ENCODE data around the gene TAS2R60.
"Not testable (repeated sequence)": the region's sequence is repeated elsewhere in the genome, so short reads cannot be mapped to it uniquely, and the experiment has no call there.

TAS2R60 gene

GRCh38 chr7:143479055-143479766 lies 36.0 kb downstream of the TAS2R60 start:
- no peak for DNase-seq

GRCh38 chr7:143480501-143480900 lies 37.2 kb downstream of the TAS2R60 start:
- DNase-seq, result no peak

DNA sequence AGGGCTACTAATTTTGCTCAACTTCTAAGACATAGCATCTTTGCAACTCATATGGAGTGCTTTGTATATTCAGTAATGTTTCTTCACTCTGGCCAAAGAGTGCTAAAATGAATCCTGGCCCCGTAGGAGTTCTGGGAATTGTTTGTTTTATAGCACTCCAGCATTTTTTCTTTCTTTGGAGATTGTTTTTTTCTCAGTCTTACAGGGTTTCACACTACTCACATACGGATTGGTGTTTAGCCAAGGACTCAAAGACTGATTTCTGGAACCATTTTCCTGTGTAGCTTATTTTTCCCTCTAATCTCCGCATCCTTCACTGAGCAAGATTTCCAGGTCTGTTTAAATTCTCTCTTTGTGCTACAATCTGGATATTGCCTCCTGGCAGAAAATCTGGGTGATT lies 40.9 kb downstream of the TAS2R60 start:
- no peak for DNase-seq

DNA sequence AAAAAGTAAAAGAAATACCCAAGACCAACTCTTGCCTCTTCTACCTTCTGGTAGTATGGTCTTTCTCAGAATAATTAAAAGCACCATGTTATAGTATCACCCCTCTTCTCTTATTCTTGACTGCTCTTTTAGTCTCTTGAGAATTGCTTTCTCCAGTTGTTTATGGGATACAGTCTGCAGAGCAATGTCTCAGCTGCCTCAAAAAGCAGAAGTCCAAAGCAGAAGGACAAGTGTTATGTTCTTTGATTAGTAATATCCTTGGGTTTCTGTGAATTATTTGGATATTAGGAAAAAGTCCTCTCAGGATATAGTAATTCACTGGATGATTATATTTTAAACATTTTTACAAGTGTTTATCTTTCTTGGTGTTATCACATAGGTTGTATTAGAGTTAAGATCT lies 41.8 kb downstream of the TAS2R60 start:
- DNase-seq, result no peak

- DNase-seq, result no peak
Observed at GRCh38 chr7:143485500-143485899, 42.2 kb downstream of the TAS2R60 start.

- DNase-seq, result not testable (repeated sequence)
Observed at GRCh38 chr7:143486266-143486665, 43.0 kb downstream of the TAS2R60 start.

GRCh38 chr7:143487061-143487460 lies 43.8 kb downstream of the TAS2R60 start:
- no peak for DNase-seq

GRCh38 chr7:143487566-143487965 lies 44.3 kb downstream of the TAS2R60 start:
- no peak for DNase-seq

- no peak for DNase-seq
Observed at GRCh38 chr7:143490717-143491306, 47.6 kb downstream of the TAS2R60 start.

DNA sequence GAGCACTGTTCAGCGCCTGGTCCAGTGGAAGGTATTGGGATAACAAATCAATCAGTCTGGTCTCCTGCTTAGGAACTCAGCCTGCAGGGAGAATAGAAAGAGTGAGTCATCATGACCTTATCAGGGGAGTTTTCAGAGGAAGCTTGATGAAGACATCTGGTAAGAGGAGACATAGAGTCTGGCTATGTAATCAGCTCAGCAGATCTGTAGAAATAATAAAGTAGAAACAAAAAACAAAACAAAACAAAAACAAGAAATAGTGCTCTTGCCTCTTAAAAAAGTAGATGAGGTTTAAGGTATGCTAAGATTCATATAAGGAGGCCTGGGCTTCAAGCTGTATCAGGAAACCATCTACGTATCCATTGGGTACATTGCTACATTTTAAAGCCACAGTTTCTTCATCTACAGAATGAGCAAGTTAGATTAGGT lies 48.8 kb downstream of the TAS2R60 start:
- no peak for DNase-seq

DNA sequence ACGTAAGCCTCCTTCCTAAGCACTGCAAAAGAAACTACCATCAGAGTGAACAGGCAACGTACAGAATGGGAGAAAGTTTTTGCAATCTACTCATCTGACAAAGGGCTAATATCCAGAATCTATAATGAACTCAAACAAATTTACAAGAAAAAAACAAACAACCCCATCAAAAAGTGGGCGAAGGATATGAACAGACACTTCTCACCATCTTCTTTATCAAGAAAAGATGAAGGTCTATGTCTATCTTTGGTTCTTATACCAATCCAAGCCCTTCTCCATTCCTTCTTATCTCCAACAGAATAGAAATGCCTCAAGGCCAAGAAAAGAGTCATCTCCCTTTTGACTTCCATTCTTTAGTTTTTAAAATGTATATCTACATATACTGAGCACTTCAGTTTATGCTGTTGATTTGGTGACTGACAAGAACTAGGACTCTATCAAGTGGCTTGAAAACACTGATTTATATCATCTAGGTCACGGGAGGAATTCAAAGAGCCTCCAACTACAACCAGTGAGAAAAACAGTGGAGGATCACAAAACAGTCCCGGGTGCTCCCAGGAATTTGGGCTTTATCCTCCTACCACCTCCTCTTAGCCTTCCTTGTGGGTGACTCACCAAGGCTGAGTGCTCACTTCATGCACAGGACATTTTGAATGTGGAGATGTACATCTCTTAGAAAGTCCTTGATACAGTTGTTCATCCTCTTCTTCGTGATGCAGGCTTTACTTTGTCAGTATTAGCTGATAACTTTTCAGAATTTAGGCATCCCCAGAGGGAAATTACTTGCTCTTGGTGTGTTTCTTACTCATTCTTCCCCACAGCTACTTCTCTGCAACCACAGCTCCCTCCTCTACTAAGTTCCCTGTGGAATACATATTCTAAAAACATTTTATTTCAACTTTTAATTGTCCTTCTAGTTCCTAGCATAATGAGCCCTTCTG lies 49.8 kb downstream of the TAS2R60 start:
- DNase-seq, result no peak

DNA sequence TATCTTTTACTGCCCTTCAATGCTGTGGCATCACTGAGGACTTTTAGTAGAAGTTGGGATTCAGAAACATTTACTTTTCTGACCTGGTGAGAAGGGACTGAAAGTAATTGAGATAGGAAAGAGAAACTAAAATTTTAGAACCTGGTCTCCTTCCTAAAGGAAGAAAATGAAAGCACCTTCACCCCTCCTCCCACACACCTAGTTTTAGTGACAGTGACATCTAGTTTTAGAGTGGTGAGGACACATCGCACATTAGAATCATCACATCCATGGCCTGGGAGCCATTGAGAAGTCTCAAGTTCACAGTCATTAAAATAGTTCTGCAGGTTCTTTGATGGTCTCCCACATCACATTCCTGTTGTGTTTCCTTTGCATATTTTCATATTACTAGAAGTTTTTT lies 50.5 kb downstream of the TAS2R60 start:
- no peak for DNase-seq
